Neural cell (in vitro differentiated cells): ENCODE measurements around the gene SPR. TPM values are rescaled to one million over a fixed set of nuclear protein-coding genes. Genes with fewer than 3 reads are reported as not detected.
A peak's percentile ranks its signal among the peaks of the same experiment; 100 is the strongest.

Experiments
- H2AFZ ChIP-seq: fragments of 200-600, 300-800 bp; sonication (generic), shearing (Covaris generic); 2 replicates; pipeline ENCODE4 v1.6.0; 2014; ENCODE audit warnings: low read depth, mild to moderate bottlenecking, antibody characterized with exemption, low read length, moderate library complexity
- H3F3A ChIP-seq: fragments of 200-600 bp; shearing (Covaris generic); 2 replicates; pipeline ENCODE4 v1.6.1; 2016; ENCODE audit warnings: mild to moderate bottlenecking, moderate library complexity, mixed read lengths, antibody characterized with exemption, low read length; ENCODE audit not compliant: insufficient read depth, poor library complexity, severe bottlenecking
- H3K27ac ChIP-seq: fragments of 200-600, 300-800 bp; sonication (generic), shearing (Covaris generic); 2 replicates; pipeline ENCODE4 v1.5.1; 2014; ENCODE audit warnings: mild to moderate bottlenecking, low read length, moderate library complexity
- H3K27me3 ChIP-seq: fragments of 300-800, 200-600 bp; sonication (generic), shearing (Covaris generic); 2 replicates; pipeline ENCODE4 v1.6.0; 2014; ENCODE audit warnings: mild to moderate bottlenecking, low read depth, low read length, moderate library complexity; ENCODE audit not compliant: insufficient read depth
- H3K36me3 ChIP-seq: fragments of 300-800, 200-600 bp; sonication (generic), shearing (Covaris generic); 2 replicates; pipeline ENCODE4 v1.5.1; 2014; ENCODE audit warnings: mild to moderate bottlenecking, antibody characterized with exemption, low read length, moderate library complexity; ENCODE audit not compliant: insufficient read depth
- H3K4me2 ChIP-seq: fragments of 300-800, 200-600 bp; sonication (generic), shearing (Covaris generic); 2 replicates; pipeline ENCODE4 v1.6.0; 2014; ENCODE audit warnings: mild to moderate bottlenecking, low read length
- H3K4me3 ChIP-seq: fragments of 300-800, 200-600 bp; sonication (generic), shearing (Covaris generic); 2 replicates; pipeline ENCODE4 v1.5.1; 2014; ENCODE audit warnings: mild to moderate bottlenecking, low read length, moderate library complexity
- H3K79me2 ChIP-seq: fragments of 200-600 bp; shearing (Covaris generic); replicated peaks from 2 replicates; pipeline ENCODE4 v1.6.0; 2014; ENCODE audit warnings: mild to moderate bottlenecking, low read length, moderate library complexity; ENCODE audit not compliant: insufficient read depth
- H3K9ac ChIP-seq: fragments of 300-800, 200-600 bp; sonication (generic), shearing (Covaris generic); 2 replicates; pipeline ENCODE4 v1.6.1; 2016; ENCODE audit warnings: mild to moderate bottlenecking, low read length, mixed read lengths
- H3K9me2 ChIP-seq: fragments of 200-600 bp; shearing (Covaris generic); 2 replicates; pipeline ENCODE4 v1.6.1; 2016; ENCODE audit warnings: mild to moderate bottlenecking, low read length, mixed read lengths; ENCODE audit not compliant: insufficient read depth
- H3K9me3 ChIP-seq: fragments of 200-600, 300-800 bp; sonication (generic), shearing (Covaris generic); 2 replicates; pipeline ENCODE4 v1.6.1; 2016; ENCODE audit warnings: mild to moderate bottlenecking, mixed run types, low read length, moderate library complexity, mixed read lengths
- H4K20me1 ChIP-seq: fragments of 200-600 bp; shearing (Covaris generic); 2 replicates; pipeline ENCODE4 v1.6.1; 2016; ENCODE audit warnings: mild to moderate bottlenecking, mixed run types; ENCODE audit not compliant: insufficient read depth
- CTCF ChIP-seq: fragments of 450-650 bp; IDR thresholded peaks from 2 replicates; pipeline ENCODE4 v1.5.1; 2014; ENCODE audit warnings: antibody characterized with exemption, mild to moderate bottlenecking, moderate library complexity; ENCODE audit not compliant: poor library complexity, severe bottlenecking
- EP300 ChIP-seq: fragments of 450-650 bp; conservative IDR thresholded peaks from 2 replicates; pipeline ENCODE4 v1.6.1; 2014; ENCODE audit warnings: antibody characterized with exemption, mild to moderate bottlenecking, moderate library complexity; ENCODE audit not compliant: poor library complexity, severe bottlenecking
- EZH2 ChIP-seq: fragments of 200-600, 300-800 bp; shearing (Covaris generic), sonication (generic); IDR thresholded peaks from 2 replicates; pipeline ENCODE4 v1.6.1; 2014; ENCODE audit warnings: antibody characterized with exemption, low read length, borderline replicate concordance, mild to moderate bottlenecking; ENCODE audit not compliant: insufficient read depth, poor library complexity, severe bottlenecking
- MXI1 ChIP-seq: fragments of 450-650 bp; conservative IDR thresholded peaks from 2 replicates; pipeline ENCODE4 v1.6.1; 2014; ENCODE audit warnings: antibody characterized with exemption, mild to moderate bottlenecking; ENCODE audit not compliant: poor library complexity, severe bottlenecking
- POLR2AphosphoS5 ChIP-seq: IDR thresholded peaks from 2 replicates; pipeline ENCODE4 v1.6.1; 2012
- RAD21 ChIP-seq: fragments of 450-650 bp; conservative IDR thresholded peaks from 2 replicates; pipeline ENCODE4 v1.6.1; 2014; ENCODE audit warnings: antibody characterized with exemption, mild to moderate bottlenecking, moderate library complexity
- REST ChIP-seq: IDR thresholded peaks from 2 replicates; pipeline ENCODE4 v1.6.1; 2012; ENCODE audit warnings: borderline replicate concordance
- SMC3 ChIP-seq: fragments of 450-650 bp; conservative IDR thresholded peaks from 2 replicates; pipeline ENCODE4 v1.6.1; 2014; ENCODE audit warnings: antibody characterized with exemption, mild to moderate bottlenecking, moderate library complexity; ENCODE audit not compliant: poor library complexity
- TAF1 ChIP-seq: IDR thresholded peaks from 2 replicates; pipeline ENCODE4 v1.6.1; 2012; ENCODE audit warnings: low read depth
- polyA plus RNA-seq: library from polyadenylated mRNA; depleted of rRNA; stranded (reverse); fragments of >200 nt; gene quantifications from 2 replicates; pipeline ENCODE4 v1.2.3, GENCODE V29; 2014

The SPR gene
- polyA plus RNA-seq, 1 donor from 2014 or later: 1.8 TPM

- Histone ChIP-seq H3F3A (no peaks in the 10 kb centered on the region), H3K9me2 (no peaks in the 10 kb centered on the region), H3K27me3 (peaks cover 4% of the 10 kb centered on the region), H3K27ac (no peak overlapping the region), H3K9ac (no peak overlapping the region), H3K4me2 (no peak overlapping the region), H3K9me3 (no peaks in the 10 kb centered on the region), H3K79me2 (no peaks in the 10 kb centered on the region), H4K20me1 (no peaks in the 10 kb centered on the region), H3K4me3 (no peak overlapping the region), H2AFZ (no peak overlapping the region), H3K36me3 (no peaks in the 10 kb centered on the region)
- TF ChIP-seq EZH2: no peak
- TF ChIP-seq SMC3: peak; percentile 88
- peak; percentile 84 for TF ChIP-seq CTCF
- peak; percentile 80 for TF ChIP-seq RAD21
Observed at GRCh38 chr2:72859831-72860262, 27.4 kb upstream of the SPR start.

- Histone ChIP-seq H3K27me3 (peaks cover 4% of the 10 kb centered on the region), H2AFZ (no peak overlapping the region), H3K79me2 (no peaks in the 10 kb centered on the region), H3K27ac (no peak overlapping the region), H3K36me3 (no peaks in the 10 kb centered on the region), H3F3A (no peaks in the 10 kb centered on the region), H3K9me3 (no peaks in the 10 kb centered on the region), H3K4me2 (no peak overlapping the region), H3K9ac (no peak overlapping the region), H4K20me1 (no peaks in the 10 kb centered on the region), H3K4me3 (peak overlapping the region; percentile 49), H3K9me2 (no peaks in the 10 kb centered on the region)
- TF ChIP-seq SMC3 (peak; percentile 84), RAD21 (peak; percentile 72), MXI1 (no peak), CTCF (peak; percentile 92)
Observed at GRCh38 chr2:72862239-72862988, 24.8 kb upstream of the SPR start.

GRCh38 chr2:72863046-72863445 lies 24.2 kb upstream of the SPR start:
- Histone ChIP-seq H3F3A (no peaks in the 10 kb centered on the region), H3K27me3 (peaks cover 4% of the 10 kb centered on the region), H3K27ac (no peak overlapping the region), H3K79me2 (no peaks in the 10 kb centered on the region), H3K4me2 (no peak overlapping the region), H2AFZ (no peak overlapping the region), H3K9me3 (no peaks in the 10 kb centered on the region), H3K9ac (no peak overlapping the region), H3K9me2 (no peaks in the 10 kb centered on the region), H3K36me3 (no peaks in the 10 kb centered on the region), H3K4me3 (peak overlapping the region; percentile 49), H4K20me1 (no peaks in the 10 kb centered on the region)
- TF ChIP-seq EZH2 (no peak), CTCF (no peak), TAF1 (no peak), REST (no peak), SMC3 (no peak), EP300 (no peak), RAD21 (no peak), MXI1 (no peak), POLR2AphosphoS5 (no peak)
